ENCODE measurements around the gene DTNBP1.

The DTNBP1 gene

DNA sequence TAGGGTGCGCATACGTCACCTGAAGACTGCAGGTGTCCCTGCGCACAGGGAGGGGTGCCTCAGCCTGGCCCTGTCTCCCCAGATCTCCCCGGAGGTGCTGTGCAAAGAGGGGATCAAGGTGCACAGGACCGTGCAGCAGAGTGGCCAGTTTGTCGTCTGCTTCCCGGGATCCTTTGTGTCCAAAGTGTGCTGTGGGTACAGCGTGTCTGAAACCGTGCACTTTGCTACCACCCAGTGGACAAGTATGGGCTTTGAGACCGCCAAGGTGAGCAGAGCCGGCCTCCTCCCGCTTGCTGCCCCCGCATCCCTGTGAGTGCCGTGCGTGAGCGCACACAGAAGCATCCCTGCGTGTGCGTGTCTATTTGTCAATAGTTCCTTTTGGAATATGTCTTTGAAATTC lies 150.7 kb downstream of the DTNBP1 start:
- DNase-seq: no peak

DNA sequence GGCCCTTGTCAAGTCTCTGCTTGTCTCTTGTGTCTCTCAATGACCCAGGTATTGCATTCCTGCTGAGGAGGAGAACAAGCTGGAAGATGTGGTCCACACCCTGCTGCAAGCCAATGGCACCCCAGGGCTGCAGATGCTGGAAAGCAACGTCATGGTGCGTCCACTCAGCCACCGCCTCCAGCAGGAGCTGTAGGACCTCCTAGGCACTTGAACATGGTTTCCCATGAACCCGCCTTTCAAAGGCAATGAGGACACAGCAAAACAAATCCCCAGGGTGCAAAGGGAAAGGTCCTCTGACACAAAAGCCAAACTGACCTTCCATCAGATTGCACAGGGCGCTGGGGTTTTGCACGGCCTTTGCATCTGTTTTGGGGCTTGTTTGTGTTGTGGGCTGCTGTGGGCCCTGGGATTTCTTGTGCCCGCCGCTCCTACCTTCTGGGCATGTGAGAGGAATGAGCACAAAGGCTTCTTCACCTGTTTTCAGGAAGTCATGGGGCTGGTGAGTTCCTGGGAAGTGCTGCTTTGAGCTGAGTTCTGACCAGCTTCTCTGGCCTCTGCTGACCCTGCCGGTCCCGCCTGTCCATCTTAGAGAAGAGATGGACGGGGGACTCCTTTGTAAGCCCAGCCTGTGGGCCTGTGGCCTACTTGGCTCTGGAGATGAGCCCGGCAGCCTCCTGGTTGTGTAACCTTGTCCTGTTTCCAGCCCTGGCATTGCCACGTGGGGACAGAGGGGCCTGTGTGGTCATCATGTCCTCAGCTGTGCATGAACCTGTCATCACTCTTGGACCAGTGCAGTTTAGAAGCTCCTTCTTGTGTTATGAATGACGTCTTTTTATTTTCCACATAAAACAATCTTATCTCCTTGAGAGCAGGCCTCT lies 151.3 kb downstream of the DTNBP1 start:
- DNase-seq: no peak

DNA sequence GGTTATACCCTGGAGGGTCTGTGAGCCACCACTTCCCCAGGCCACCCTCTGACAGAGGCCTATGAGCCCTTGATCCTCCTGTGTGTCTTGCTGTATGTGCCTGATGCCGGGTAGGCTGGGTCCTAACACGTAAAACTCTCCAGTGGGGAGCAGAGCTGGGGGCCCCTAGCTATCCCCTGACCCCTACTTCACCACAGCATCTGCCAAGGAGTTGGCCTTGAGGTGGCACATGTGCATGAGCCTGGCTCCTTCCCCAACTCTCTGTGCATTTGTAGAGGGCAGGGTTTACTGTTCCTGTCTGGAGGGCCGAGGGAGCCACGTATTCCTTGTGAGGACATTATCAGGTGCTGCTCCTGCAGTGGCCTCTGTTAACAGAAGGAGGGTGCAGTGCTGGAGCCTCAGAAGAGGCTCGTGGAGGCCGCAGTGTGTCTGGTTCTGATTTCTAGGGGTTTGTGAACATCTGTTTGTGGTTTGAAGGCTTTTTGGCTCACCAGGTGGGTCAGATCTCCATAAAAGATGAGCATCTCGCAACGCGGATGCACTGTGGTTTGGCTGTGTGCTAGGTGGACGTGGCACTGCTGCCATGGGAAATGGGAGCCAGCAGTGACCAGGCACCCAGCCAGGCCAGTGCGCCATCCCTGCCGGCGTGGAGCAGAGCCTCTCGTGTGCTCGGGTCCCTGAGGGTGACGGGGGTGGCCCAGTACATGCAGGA lies 152.1 kb downstream of the DTNBP1 start:
- no peak for DNase-seq

DNA sequence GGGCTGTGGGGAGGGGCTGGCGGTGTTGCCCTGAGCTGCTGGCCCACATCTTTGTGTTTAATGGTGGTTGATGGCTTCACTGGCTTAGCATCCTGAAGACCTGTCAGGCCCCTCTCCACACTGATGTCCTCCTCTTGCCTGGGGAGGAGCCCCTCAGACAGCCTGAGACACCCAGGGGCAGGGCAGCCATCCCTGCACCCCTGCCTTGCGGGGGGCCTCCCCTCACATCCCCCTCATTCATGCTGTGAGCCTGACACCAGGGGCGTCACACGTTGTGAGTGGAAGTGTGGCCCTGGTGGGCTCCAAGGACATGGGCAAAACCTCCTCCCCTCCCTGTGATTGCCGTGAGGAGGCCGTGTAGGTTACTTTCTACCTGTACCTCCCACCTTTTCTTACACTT lies 152.7 kb downstream of the DTNBP1 start:
- DNase-seq: no peak

DNA sequence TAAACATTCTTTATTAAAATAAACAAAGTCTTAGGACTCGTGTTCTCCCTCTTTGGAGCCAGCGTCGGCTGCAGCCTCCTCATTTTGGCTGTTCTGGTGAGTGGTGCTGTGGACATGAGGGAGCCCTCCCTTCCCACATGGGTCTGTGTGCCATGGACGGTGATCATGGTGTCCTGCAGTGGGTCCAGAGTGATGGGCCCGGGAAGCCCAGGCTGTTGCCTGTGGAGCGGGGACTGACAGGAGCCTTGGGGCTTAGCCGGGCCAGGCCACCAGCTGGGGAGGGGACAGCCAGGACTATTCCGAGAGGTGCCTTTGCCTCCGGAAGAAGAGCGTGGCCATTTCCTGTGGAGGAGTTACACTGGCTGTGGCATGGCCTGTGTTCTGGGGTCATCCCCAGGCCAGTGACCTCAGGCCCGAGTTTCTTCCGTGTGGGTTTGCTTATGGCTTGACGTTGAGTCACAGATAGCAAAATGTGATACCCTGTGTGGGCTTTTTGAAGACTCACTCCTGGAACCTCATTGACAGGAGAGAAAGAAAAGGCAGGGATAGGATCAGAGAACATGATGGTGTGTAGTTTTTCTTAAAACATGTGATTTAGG lies 153.4 kb downstream of the DTNBP1 start:
- DNase-seq: no peak

DNA sequence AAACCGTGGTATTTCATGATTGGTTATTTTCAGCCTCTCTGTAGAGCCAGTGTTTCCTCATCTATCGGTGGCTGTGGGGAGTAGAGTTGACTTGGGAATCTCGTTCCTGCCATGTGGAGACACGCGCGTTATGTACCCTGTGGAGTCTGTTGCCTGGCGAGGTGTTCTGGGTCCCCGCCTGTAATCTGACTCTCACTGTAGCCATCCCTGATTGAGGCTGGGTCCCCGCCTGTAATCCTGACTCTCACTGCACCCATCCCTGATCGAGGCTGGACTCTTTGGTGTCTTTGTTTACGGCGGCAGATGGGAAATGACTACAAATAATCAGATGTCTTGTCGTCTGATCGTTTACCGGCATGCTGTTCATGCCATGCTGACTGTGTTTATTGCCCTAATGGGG lies 153.9 kb downstream of the DTNBP1 start:
- no peak for DNase-seq

DNA sequence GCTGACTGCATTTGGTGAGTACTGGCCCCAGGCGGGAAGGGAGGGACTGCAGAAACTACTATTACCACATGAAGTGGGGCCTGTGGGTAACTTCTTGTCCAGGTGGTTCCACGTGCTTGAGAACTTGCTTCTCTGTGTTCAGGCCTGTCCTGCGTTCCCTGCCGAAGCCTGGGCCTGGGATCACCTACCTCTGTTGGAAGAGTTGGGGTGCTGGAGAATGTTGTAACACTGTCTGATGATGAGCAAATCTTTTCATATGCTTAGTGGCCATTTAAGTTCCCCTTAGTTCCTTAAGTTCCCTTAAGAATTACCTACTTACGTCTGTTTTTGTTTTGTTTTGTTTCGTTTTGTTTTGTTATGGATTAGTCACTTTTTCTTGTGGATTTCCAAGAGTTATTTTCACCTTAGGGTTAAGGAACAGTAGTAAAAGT lies 154.4 kb downstream of the DTNBP1 start:
- no peak for DNase-seq

DNA sequence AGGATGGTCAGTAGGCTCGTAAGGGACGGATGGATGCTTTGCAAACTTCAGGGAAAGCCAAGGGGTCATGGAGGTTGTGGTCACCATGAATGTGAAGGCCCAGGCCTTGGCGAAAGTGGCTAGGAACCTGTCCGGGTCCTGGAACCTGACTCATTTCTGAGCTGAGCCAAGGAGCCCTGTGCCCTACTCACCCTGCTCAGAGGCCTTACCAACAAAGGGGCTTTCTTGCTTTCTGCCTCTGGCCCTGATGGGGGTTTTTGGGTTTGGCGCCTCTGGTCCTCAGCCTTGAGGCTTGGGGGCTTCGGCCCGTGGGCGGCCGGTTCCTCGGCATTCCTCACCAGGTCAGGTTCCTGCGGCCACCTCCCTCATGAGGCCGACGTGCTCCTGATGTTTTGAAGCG lies 155.1 kb downstream of the DTNBP1 start:
- no peak for DNase-seq

DNA sequence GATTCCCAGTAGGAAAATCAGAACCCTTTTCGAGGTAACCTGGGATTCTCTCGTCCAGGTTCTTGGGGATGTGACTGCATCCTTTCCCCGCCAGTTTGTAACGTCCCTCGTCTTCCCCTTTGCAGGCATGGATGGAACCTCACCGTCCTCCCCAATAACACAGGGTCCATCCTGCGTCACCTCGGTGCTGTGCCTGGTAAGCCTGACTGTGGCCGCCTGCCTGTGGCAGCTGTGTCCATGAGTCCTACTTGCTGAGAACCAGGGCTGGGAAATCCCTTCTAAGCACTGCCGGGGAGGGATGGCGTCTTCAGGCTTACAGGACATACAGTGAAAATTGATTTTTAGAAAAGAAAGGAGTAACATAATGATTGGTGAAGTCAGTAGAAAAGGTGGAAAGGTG lies 155.6 kb downstream of the DTNBP1 start:
- DNase-seq: no peak

DNA sequence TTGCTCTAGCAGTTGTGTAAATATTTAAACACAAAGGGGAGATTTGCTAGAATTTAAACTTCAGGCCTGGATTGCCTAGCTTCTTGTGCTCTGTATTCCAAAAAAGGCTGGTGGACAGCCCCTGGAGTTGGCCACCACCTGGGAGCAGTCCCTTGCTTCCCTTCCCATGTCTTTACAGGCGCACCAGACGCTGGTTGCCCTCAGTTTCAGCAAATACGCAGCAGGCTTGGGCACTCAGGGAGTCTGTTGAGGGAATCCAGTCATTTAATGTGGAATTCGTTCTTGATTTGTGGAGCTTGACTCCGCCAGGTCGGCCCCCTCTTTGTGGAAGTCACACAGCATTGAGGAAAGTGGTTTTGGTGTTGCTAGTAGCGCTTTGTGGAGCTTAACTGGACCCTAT lies 156.8 kb downstream of the DTNBP1 start:
- DNase-seq: no peak

DNA sequence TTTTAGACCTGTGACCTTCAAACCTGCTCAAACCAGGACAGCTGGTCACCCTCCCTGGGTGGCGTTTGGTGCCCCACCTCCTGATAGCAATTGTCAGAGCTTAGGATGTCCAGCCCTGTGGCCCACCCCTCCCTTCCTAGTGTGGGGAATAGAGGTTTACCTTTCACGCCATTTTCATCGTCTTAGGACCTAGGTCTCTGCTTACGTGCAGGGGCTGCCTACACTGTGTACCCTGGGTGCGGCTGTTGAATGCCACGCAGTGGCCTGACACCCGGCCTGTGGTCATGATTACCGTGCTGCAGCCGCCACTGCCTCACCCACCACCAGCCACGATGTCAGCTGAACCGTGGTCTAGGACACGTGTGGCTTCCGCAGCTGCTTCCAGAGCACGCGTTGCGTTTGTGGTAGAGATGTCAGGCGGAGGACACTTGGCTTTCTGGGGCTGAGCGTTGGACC lies 157.3 kb downstream of the DTNBP1 start:
- DNase-seq: no peak

DNA sequence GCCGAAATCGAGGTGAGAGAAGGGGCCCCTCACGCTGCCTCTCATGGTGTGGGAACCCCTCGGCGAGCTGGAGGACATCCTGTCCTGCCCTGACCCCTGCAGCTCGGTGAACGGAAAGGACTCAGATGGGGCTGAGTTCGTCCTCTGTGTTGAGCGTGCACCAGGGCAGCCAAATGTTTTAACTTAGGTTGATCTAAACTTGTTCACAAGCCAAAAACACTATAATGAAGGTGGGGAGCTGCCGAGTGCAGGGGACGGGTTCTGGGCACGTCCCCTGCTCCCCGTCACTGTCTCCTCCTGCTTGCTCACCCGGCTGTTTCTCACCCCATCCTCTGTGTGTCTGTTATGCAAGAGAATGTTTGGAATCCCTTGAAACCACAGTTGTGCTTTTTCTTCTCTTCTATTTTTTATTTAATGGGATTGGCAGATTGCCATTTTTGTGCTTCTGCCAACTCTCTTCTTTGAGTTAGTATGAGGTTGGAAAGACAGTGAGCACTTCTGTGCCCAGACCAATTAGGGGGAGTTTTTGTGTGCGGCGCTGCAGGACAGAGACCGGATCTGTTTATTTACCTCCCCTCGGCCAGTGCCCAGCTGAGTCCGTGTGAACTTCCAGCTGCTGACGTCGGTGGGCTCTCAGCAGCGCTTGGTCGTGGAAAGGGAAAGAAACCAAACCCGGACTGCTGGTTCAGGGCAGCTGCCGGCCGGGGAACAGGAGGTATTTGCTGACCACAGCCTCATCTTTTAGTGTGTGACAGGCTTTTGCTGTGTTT lies 158.1 kb downstream of the DTNBP1 start:
- no peak for DNase-seq

DNA sequence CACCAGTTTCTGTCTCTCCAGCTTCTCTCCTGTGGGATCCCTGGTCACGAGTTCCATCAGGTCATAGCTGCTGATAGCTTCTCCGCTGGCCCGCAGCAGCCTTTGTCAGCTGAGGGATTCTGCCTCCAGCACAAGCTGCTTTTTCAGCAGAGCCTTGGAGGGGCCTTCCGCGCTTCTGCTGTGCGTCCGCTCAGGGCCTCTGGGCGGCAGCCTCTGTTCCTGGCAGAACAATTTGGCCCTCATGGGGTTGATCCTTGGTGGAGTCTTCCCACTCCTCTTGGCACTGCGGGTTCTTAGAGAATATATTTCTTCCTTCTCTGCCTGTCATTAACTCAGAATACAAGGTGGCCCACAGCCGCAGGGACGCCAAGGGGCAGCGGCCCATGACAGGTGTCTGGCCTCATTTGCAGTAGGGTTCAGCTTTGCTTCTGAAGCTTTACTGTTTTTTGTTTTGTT lies 158.8 kb downstream of the DTNBP1 start:
- DNase-seq: no peak

DNA sequence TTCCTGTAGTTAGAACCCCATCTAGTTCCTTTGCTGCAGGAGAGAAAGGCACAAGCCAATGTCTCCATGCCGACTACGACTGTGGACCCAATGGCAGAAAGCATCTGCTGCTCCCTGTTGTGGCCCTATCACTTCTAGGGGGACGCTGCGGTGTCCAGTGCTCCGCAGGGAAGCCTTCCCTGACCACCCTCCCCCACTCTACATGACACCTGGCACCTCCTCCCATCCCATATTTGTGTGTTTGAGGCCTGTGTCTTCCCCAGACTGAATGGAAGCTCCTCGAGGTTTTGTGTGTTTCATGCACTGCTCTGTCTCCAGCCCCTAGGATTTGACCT lies 159.5 kb downstream of the DTNBP1 start:
- DNase-seq: no peak

DNA sequence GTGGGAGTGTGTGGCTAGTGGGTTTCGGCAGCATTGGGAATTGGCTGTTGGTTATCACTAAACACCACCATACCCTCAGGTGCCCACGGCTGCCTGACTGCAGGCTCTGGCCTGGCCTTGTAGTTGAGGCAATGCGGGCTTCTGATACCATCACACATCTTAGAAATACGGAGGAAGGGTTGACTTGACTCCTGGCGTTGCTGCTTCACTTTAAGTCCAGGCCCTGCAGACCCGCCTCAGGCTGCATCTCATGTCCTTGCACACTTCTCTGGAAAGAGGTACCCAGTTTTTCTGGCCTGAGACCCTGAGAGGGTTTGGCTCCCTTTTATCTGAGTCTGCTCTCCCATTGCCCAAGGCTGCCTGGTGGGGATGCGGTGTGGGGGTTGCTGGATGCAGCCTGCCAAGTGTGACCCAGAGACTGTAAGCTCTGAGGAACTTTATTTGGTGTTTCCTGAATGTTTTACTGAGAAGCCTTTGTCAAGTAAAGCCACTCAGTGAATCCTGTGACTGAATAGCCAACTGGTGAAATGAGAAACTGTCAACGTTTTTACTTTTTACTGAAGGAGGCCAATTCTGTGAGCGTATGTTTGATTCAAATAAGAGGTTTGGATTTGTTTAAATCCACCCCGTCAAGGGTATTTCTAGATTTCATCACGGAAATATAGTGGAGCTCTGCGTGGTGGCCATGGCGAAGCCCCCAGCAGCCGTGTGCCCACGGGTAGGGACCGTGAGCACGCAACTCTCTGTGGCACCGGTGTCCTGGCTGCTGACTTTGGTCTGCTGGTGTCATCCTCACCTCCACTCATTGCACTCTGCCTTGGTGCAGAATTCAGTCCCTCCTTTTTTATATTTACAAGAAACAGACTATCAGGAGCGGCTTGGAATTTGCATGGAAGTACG lies 160.1 kb downstream of the DTNBP1 start:
- DNase-seq: no peak

DNA sequence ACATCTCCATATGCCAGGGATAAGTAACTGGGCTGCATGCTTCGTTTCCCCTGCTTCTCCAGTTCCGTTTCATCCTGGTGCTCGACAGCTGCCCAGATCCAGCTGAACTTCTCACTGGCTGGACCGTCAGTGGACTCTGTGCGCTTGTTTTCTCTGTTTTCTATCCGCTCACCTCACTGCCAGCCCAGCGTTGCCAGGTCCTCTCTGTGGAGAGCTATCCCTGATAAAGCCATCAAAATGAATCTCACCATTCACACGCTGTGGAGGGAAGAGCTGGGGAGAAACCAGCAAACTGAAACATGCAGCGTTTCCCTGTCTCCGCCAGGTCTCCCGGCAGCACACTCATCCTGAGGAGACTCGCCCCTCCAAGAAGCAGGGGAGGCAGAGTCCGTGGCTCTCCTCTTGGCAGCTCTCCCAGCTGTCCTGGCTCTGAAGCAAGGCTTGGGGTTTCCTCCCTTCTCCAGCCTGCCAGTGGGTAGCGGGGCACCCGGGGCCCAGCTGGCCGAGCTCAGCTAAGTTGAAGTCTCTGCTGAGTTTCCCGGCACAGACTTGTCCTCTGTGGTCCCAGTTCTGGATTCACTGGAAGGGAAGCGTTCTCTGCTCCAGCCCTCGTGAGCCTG lies 160.9 kb downstream of the DTNBP1 start:
- DNase-seq: no peak

DNA sequence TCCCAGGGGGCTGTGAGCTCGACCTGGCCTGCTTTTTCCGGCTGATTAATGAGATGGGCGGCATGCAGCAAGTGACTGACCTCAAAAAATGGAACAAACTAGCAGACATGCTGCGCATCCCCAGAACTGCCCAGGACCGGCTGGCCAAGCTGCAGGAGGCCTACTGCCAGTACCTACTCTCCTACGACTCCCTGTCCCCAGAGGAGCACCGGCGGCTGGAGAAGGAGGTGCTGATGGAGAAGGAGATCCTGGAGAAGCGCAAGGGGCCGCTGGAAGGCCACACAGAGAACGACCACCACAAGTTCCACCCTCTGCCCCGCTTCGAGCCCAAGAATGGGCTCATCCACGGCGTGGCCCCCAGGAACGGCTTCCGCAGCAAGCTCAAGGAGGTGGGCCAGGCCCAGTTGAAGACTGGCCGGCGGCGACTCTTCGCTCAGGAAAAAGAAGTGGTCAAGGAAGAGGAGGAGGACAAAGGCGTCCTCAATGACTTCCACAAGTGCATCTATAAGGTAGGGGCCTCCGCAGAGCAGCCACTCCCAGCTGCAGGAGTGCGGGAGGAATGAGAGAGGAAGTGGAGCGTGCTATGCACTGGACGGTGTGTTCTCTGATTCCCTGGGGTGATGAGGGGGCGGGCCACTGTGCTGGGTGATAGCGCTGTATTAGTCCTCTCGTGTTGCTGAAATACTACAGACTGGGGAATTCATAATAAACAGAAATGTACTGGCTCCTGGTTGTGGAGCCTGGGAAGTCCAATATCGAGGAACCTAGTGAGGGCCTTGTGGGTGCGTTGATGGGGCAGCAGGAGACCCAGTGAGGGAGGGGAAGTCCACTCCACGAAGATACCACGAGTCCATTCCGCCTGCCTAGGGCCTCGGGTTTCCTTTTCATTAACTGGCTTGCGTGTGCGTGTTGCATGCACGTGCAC lies 161.7 kb downstream of the DTNBP1 start:
- DNase-seq: no peak

DNA sequence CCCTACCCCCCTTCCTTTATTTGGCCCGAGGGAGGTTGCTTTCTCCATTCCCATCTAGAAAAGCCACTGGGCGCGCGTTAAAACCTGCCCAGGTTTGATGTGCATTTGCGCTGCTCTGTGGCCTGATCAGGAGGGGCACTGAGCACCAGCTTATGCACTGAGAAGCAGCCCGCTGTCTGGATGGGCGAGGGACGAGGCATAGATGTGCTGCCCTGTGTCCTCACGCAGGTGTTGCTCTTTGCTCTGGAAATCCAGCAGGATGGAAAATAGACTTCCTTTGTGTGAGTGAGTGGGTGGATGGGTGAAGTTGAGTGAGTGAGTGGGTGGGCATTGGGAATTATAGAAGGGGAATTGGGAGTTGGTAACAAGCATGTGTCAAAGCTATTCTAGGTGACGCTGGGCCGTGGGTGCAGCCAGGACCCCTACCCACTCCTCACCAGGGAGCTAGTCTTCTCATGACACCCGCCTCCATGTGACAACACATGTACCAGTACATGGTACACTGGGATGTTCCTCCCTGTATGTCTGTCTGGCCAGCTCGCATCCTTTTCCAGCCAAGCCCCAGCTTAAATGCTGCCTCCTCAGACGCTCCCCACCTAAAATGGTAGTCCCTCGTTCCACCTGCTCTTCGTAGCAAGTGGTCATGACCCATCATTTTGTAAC lies 162.6 kb downstream of the DTNBP1 start:
- no peak for DNase-seq

DNA sequence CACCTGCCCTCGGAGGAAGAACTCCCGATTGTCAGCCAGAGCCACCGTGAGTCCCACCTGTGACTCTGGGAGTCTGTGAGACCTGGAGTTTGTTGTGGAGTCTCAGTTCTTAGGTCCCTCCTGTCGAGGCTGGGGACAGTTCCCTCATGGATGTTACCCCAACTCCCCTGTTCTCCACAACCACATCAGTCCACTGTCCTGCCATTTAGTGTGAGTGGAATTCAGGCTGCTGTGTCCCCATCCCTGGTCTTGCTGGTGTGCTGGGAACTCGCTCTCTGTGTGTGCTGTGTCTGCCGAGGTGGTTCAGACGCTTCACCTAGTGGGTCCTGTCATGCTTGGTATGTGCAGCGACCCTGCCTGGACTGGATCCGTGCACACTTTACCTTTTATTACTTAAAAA lies 163.2 kb downstream of the DTNBP1 start:
- no peak for DNase-seq

DNA sequence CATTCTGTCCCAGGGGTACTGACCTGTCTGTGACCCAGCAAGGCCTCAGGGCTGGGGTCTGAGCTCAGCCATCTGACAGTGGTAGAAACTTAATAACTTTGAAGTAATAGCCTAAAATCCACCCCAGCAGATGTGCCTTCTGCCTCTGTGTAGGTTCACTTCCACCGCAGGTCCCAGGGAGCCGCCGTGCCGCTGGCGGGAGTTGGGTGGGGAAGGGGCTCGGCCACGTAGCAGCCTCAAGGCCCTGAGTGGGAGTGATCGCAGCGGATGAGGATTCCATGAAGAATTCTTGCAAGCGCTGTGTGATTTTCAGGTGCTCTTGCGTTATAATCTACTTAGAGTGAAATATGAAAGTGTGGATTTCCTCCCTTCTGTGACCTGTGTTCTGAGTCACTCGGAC lies 163.7 kb downstream of the DTNBP1 start:
- DNase-seq: no peak
